T1000 (cell line): ENCODE data around the gene C1orf226.
A peak's percentile ranks its signal among the peaks of the same experiment; 100 is the strongest.

Experiments
- DNase-seq: peaks from one replicate; lab custom pipeline; 2025; ENCODE audit warnings: mixed read lengths; lab: John Stamatoyannopoulos, UW

C1orf226 gene

DNA sequence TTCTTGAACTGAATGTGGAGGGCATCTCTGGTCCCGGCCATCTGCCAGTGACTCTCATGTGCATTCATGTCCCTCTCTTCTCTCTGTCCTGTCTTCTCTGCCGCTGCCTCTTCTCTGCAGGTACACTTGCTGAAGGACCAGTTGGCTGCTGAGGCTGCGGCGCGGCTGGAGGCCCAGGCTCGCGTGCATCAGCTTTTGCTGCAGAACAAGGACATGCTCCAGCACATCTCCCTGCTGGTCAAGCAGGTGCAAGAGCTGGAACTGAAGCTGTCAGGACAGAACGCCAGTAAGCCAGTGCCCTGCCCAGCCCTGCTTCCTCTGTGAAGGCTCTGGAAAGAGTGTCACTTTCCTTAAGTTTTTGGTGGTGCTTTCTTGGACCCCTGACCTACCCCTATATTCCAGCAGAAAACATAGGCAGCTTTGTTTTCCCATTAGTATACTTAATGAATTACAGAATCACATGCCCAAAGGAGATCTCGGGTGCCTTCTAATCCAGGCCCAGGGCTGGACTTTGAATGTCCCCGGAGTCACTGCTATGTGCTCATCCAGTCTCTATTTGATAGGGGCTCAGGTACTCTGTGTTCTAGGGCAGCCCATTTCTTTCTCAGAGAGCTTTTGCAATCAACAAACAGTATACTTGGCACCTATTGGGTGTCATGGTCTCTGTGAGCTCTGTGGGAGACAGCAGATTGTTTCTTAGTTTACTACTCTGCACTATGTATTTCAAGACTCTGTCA lies 16.1 kb upstream of the C1orf226 start:
- no peak for DNase-seq

DNA sequence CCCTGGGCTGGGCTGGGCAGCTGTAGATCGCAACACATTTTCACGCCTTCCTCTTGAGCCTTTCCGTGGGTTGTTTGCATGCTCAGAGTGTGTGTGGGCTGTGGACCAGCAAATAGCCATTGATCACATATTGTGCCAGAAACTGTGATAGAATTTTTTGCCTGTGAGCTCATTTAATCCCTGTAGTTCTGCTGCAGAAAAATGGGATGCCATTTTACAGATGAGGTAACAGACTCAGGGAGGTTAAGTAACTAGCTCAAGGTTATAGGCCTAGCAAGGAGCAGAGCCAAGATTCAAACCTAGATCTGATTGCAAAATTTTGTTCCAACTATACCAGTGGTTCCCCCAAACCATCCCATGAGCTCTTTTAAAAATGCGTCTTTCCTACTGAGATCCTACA lies 15.4 kb upstream of the C1orf226 start:
- DNase-seq = no peak

DNA sequence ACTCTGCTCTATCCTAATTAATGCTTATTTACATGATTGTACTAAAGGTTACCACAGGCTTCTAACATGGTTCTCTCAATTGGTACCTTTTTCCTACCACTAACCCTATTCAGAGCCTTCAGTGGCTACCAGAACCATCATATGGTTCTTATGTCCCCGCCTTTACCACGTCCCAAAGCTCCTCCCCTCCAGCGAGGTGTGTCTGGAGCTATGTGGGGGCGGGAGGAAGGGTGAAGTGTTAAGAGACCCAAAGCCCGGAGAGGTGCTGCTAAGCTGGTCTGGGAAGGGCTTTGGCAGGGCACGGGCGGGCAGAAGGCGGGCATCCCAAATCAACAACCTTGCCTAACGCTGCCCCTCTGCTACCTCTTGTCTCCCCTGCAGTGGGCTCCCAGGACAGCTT lies 14.9 kb upstream of the C1orf226 start:
- no peak for DNase-seq

DNA sequence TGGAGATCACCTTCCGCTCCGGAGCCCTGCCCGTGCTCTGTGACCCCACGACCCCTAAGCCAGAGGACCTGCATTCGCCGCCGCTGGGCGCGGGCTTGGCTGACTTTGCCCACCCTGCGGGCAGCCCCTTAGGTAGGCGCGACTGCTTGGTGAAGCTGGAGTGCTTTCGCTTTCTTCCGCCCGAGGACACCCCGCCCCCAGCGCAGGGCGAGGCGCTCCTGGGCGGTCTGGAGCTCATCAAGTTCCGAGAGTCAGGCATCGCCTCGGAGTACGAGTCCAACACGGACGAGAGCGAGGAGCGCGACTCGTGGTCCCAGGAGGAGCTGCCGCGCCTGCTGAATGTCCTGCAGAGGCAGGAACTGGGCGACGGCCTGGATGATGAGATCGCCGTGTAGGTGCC lies 14.5 kb upstream of the C1orf226 start:
- no peak for DNase-seq

DNA sequence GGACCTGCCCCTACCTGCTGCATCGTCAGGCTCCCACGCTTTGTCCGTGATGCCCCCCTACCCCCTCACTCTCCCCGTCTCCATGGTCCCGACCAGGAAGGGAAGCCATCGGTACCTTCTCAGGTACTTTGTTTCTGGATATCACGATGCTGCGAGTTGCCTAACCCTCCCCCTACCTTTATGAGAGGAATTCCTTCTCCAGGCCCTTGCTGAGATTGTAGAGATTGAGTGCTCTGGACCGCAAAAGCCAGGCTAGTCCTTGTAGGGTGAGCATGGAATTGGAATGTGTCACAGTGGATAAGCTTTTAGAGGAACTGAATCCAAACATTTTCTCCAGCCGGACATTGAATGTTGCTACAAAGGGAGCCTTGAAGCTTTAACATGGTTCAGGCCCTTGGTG lies 13.8 kb upstream of the C1orf226 start:
- no peak for DNase-seq

DNA sequence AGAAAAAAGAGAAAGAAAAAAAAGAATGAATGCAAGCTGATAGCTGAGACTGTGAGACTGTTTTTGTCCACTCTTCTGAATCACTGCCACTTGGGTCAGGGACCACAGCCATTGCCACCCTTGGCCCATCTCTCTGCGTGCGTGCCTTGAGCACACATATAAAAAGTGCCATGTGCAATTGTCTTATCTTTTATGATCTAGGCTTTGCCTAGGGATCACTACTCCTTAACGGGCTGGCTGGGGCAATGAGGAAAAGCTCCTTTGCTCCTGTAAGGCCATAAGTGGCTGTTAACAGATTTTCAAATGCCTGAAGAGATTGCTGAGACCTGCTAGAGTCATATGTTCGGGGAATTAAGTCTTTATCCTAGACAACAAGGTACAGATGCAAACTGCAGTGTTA lies 13.1 kb upstream of the C1orf226 start:
- DNase-seq = no peak

DNA sequence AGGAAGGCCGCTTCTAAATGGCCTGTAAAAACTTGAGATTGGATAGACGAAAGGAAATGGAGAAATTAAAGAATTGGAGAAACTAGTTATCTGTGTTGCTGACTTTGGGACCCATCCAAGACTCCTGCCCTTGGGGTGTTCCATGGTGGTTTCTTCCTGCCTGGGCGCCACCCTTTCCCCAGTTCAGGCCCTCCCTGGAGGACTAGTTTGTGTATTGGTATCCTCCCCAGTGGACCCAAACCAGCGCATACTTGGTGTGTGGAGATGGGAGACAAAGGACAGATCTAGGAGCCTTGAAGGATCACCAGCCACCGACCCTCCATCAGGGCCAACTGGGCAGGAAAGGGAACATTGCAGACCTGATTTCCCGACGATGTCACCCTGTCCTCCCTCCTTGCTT lies 12.0 kb upstream of the C1orf226 start:
- DNase-seq = no peak

DNA sequence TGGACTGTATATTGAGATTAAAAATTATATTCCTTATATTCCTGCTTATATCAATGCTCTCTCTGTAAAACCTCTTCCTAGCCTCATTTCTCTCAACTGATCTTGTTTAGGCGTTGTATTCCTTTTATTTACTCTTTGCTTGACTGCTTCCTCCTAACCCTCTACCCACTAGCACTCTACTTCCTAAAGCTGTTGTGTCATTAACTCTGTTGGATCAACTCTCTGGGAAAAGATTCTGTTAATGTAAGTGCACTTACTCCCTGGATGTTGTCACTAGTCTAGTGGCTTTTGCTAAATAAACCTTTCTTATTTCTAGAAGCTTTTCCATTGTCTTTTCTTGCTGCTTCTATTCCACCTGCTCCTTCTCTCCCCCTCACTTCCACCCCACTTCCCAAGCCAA lies 11.4 kb upstream of the C1orf226 start:
- DNase-seq = no peak

DNA sequence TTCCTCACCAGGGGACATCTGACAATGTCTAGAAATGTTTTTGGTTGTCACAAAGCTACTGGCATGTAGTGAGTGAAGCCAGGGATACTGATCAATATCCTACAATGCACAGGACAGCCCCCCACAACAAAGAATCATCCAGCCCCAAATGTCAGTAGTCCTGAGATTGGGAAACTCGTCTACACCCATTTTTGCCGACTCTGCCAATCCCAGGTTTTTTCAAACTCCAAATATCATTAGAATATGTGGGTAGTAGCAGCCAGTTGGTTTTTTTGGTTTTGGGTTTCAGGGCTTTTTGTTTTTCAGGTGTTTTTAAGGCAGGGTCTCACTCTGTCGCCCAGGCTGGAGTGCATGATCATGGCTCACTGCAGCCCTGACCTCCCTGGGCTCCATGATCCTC lies 10.8 kb upstream of the C1orf226 start:
- no peak for DNase-seq

DNA sequence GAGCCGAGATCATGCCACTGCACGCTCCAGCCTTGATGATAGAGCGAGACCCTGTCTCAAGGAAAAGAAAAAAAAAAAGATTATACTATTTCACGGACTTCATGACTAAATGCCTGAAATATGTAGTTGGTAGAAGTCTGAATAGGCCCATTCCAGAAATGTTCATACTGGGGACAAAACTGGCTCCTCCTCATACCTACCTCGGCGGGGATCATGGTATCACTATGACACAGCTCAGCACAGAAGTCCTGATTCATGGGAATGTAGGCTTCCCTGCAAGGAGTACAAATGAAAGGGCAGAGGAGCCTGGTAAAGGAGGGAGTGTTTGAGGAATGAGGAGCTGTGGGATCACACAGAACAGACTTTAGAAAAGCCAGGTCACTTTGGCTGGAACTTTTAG lies 9.9 kb upstream of the C1orf226 start:
- DNase-seq = no peak

DNA sequence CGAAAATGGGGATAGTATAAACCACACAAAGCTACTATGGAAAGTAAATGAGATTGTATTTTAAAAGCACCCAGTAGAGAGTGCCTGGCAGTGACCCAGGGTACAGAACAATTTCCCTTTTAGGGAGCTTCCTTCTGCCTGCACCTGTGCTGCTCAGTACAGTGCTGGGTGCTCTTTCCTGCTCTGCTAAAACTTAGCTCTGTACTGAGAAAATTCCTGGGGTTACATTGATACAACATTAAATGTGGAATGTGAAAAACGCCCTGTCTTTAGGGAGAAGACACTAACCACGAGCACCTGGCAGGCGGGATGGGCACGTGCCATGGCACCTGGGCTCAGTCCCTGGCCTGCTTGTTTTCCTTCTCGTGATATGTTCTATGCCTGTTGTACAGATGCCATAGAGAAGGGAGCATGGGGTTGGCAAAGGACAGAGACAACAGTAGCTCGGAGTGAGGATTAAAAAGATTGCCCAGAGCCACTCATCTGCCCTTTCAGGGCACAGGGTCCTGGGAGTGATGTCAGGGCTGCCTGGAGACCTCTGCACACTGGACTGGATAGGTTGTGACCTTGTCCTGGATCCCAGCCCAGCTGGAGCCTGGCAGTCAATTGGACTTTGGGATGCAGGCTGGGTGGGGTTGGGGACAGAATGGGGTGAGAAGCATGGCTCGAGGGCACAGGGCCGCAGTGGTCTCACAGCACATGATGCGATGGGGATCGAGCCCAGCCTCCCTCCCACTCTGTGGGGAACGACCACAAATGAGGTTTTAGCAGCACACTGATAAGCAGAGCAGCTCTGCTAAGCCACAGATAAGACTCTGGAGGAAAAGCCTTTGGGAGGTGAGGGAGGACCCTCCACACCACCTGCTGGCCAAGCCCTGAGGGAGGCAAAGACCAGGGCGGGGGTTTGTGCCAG lies 9.1 kb upstream of the C1orf226 start:
- DNase-seq = no peak

DNA sequence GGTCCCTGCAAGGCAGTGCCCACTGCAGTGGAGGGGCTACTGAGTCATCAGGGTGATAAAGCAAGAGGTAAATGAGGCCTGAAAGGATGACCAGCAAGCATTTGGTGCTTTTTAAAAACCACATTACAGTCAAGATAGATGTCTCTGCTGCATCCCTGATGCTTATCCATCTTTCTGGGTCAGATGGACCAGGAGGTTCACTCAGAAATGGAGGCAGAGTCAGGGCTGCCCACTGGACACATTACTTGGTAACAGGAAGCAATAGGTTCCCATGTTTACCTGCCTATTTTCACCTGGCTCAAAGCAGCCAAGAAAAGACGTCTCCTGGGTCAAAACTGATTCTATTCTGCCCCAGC lies 8.5 kb upstream of the C1orf226 start:
- no peak for DNase-seq

DNA sequence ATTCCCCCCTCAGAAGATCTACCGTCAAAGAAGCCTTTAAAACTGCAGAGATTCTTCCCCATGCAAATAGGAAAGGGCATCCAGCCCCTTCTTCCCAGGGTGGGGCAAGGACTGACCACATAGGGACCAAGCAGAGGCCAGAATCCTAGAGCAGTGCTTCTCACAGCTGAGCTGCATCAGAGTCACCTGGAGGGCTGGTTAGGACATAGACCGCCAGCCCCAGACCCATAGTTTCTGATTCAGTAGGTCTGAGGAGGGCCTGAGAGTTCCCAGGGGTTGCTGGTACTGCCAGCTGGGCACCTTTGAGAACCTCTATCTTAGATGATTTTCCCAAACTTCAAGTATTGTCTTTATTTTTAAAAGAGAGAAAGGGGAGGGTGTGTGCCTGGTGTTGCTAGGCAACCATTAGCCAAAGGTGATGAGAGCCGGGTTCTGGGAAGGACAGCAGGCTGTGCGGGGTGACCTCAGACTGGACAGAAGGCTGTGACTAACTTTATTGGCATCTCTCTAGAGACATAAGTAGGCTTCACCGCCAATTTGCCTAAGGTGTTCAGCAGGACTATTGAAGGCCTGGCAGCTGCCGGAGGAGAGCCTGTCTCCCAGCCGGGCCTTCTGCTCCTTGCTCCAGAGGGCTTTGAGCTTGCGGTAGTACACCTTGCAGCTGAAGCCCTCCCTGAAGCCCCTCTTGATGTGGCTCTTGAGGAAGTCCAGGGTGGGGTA lies 7.8 kb upstream of the C1orf226 start:
- peak; percentile 39 for DNase-seq

DNA sequence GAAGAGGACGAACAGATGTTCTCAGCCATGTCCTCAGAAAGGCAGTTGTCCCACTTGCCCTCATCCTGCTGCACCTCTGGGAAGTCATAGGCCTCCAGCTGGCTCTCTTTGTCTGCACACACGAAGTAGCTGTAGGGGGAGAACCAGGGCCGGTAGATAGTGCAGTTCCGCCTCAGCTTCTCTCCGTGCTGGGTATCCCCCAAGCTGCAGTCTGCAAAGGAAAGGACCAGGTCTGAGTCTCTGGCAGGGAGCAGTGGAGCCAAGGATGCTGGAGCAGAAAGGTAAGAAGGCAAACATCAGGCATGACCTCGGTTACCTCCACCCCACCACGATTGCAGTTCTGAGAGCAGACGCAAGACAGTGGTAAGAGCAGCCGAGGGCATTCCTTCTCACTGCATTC lies 7.1 kb upstream of the C1orf226 start:
- no peak for DNase-seq

DNA sequence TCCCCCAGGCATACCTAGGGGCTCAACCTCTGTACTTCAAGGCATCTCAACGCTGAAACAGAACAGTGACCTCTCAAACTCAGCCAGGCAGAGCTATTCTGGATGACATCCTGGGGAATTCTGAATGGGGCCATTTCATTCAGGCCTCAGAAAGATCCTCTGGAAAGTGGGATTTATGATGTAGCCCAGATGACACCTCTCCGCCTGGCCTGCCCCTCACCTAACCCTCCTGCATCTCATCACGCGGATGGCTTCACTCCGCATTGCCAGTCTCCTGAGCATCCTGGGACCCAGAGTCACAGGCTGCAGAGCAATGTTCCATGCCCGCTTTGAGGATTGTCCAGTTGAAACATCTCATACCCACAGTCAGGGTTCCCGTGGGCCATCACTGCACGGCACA lies 6.1 kb upstream of the C1orf226 start:
- no peak for DNase-seq

DNA sequence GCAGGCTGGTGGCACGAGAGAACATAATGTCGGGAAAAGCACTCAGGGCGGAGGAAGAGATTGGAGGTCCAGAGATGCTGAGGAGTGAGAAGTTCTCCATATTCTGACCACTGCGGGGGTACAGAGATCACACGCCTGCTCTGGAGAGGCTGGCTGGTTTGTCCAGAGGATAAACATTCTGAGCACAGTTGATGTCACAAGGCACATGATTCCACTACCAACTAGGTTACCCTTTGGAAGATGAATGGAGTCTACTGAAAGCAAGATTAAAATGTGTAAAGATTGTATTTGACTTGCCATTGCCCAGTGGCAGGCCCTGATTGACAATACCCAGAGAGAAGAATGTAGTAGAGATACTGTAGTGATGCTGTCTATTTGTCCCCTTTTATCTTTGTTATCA lies 4.8 kb upstream of the C1orf226 start, which contains the start of gene SPATA46:
TSS of gene SPATA46 (minus strand) at position 164 of the 400 bp plus-strand sequence. CDS start at position 100, 64 bp downstream.
- DNase-seq = no peak

DNA sequence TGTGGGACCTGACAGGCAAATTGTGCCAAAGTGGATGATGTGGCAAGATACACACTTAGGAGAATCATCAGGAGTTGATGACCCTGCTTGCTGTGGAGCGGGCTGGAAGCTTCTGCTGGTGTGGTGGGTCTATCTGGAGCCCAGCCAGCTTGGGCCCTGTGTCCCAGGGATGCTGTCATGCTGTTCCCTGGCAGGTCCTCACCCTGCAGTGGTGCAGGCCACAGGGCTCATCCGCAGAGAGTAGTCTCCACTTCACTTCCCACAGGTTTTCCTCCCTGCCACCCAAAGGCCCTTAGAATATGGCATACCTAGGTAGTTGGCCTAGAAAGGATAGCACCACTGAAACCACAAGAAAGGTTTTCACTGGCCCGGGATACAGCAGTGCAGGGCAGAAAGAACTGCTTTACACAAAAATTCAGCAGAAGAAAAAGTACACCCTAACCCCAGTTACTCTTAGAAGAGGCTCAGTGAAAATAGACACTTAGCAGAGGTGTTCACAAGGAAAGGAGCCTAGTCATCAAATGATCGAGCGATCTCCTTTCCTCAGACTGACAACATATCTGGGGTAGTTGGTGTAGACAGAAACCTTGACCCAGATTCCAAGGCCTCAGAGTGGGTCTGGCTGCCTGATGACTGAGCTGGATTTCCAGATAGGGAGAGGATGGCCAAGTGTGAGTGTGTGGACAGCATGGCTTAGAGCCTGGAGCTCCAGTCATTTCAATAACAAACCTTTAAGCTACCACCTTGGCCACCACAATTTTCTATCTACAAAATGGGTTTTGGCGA lies 1.3 kb upstream of the C1orf226 start:
- DNase-seq = no peak

DNA sequence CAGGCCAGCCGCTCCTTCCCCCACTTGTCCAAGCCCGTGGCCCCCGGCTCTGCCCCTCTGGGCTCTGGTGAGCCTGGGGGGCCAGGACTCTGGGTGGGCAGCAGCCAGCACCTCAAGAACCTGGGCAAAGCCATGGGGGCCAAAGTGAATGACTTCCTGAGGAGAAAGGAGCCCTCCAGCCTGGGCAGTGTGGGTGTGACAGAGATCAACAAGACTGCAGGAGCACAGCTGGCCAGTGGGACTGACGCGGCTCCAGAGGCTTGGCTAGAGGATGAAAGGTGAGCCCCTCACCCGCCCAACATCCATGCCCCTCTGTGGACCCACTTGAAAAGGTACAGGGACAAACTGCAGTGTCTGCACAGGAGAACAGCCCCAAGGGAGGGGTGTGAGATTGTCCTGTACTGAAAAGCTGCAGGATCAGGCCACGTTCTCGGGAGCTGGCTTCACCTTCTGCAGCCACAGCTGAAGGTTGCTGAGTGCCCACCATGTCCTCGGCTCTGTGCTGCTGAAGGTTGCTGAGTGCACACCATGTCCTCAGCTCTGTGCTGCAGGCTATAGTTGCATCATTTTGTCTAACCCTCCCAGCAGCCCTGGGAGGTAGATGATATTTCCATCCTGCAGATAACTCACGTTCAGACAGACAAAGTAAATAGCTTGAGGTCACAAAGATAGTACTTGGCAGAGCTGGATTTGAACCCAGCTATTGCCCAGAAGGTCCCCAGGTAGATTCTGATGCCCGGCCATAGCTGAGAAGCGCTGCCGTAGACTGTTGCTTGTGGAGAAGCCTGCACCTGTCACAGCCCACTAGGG lies 618 bp downstream of the C1orf226 start:
- DNase-seq = no peak

DNA sequence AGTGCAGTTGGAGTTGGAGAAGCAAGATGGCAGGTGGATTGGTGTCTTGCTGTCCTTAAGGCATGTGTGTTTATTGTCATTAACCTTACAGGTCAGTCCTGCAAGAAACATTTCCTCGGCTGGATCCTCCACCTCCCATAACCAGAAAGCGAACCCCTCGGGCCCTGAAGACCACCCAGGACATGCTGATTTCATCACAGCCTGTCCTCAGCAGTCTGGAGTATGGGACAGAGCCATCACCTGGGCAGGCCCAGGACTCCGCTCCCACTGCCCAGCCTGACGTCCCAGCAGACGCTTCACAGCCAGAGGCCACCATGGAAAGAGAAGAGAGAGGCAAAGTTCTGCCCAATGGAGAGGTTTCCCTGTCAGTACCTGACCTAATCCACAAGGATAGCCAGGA lies 1.6 kb downstream of the C1orf226 start:
- no peak for DNase-seq

DNA sequence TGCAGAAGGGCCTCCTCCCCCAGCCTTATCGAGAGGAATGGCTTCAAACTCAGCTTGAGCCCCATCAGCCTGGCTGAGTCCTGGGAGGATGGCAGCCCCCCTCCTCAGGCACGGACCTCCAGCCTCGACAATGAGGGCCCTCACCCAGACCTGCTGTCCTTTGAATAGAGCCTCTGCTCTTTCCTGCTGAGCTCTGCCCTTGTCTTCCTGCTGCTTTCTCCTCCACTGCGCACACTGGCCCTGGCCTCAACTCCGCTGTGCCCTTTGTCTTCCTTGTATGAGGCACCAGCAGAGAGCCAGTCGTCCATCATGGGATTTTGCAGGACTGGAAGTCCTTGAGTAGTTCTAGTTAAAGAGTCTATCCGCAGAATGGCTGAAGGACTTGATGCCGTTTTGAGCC lies 2.0 kb downstream of the C1orf226 start:
- DNase-seq = no peak

DNA sequence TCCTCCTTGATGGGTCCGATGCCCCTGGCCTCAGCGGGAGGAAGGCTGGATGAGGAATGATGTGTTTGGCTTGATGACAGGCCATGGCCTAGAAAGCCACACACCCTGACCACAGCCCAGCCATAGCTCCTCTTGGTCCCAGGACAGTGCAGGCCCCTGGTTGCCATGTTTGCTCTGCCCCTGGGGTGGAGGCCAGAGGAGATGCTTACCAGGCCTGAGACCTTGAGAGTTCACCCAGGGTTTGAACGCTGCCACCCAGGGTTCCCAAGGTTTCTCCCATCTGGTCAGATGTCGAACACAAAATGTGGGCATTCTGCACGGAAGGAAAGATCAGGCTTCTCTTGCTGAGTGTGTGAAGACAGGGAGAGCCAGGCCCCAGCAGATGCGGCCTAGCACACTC lies 2.6 kb downstream of the C1orf226 start:
- DNase-seq = no peak
